K562 (cell line): ENCODE data around the gene GPHN.

Experiments used
- GABPA ChIP-seq: fragments of 200-800 bp; sonication (Bioruptor generic); conservative IDR thresholded peaks from 2 replicates; pipeline ENCODE4 v1.6.1; 2016; ENCODE audit warnings: low read depth, missing genetic modification characterization, missing compliant biosample characterization
- GATAD2B ChIP-seq: fragments of 450-650 bp; IDR thresholded peaks from 2 replicates; pipeline ENCODE4 v1.6.1; 2017; ENCODE audit warnings: mild to moderate bottlenecking, borderline replicate concordance
- HBP1 ChIP-seq: fragments of 450-650 bp; formaldehyde crosslinking; IDR thresholded peaks from 2 replicates; pipeline ENCODE4 v1.4.0; 2022; ENCODE audit warnings: missing genetic modification characterization
- POLR2A ChIP-seq: fragments of 450-650 bp; conservative IDR thresholded peaks from 2 replicates; pipeline ENCODE4 v1.6.1; 2016
- USF2 ChIP-seq: sonication (generic); formaldehyde crosslinking; IDR thresholded peaks from 2 replicates; pipeline ENCODE4 v1.5.0; 2020; ENCODE audit warnings: missing genetic modification reagents
- ZNF347 ChIP-seq: fragments of 450-650 bp; formaldehyde crosslinking; IDR thresholded peaks from 2 replicates; pipeline ENCODE4 v1.4.0; 2020; ENCODE audit warnings: low read depth, mild to moderate bottlenecking, moderate library complexity
- TF ChIP-seq, protein P1 (sequence below), 3 experiments: IDR thresholded peaks in 2 of 3; conservative IDR thresholded peaks in 1 of 3; 2 replicates each; pipeline ENCODE4 v1.5.1; 2011 to 2012; ENCODE audit warnings: low read length in 3 of 3, mild to moderate bottlenecking in 3 of 3, control low read depth in 2 of 3, improper control_type of control experiment in 1 of 3, inconsistent platforms in 1 of 3, low read depth in 1 of 3, mixed read lengths in 1 of 3, moderate library complexity in 1 of 3; ENCODE audit not compliant: insufficient read depth in 2 of 3

DNA sequence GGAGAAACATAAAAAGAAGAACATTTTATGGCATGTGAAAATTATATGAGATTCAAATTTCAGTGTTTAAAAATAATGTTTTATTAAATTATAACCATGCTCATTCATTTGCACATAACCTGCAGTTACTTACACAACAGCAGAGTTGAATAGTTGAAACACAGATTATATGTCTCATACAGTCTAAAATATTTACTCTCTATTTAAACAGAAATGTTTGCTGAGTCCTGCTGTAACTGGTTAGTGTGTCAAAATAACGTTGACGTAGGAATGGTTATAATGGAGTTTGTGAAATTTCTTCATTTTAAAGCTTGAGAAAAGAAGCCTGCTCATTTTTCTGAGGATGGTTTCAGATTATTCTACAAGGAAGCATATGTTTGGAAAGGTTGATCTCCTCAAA is 484.8 kb downstream of the GPHN start:
- TF ChIP-seq, protein P1, sequence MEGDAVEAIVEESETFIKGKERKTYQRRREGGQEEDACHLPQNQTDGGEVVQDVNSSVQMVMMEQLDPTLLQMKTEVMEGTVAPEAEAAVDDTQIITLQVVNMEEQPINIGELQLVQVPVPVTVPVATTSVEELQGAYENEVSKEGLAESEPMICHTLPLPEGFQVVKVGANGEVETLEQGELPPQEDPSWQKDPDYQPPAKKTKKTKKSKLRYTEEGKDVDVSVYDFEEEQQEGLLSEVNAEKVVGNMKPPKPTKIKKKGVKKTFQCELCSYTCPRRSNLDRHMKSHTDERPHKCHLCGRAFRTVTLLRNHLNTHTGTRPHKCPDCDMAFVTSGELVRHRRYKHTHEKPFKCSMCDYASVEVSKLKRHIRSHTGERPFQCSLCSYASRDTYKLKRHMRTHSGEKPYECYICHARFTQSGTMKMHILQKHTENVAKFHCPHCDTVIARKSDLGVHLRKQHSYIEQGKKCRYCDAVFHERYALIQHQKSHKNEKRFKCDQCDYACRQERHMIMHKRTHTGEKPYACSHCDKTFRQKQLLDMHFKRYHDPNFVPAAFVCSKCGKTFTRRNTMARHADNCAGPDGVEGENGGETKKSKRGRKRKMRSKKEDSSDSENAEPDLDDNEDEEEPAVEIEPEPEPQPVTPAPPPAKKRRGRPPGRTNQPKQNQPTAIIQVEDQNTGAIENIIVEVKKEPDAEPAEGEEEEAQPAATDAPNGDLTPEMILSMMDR (IDR thresholded peaks at IDR 0.05 in 2 of 3, conservative IDR thresholded peaks at IDR 0.05 in 1 of 3; ENCODE audit: insufficient read depth in 2 of 3, low read depth in 1 of 3, low read length in 3 of 3) = no peak
- TF ChIP-seq POLR2A (no peak), USF2 (CRISPR knock-in tag) (no peak), ZNF347 (no peak), HBP1 (CRISPR knock-in tag) (no peak), GABPA (tag) (no peak), GATAD2B (no peak)
